OCI-LY1 (cell line): ENCODE data around the gene FBXO41.

Experiments
- H2AFZ ChIP-seq: fragments of 200-600 bp; sonication (generic), shearing (Covaris generic); 2 replicates; pipeline ENCODE4 v1.6.0; 2014; ENCODE audit warnings: antibody characterized with exemption, mild to moderate bottlenecking, low read length
- H3F3A ChIP-seq: fragments of 200-600 bp; sonication (generic), shearing (Covaris generic); 2 replicates; pipeline ENCODE4 v1.6.0; 2014; ENCODE audit warnings: mild to moderate bottlenecking, antibody characterized with exemption, low read length, moderate library complexity; ENCODE audit not compliant: insufficient read depth
- H3K27ac ChIP-seq: fragments of 200-600 bp; sonication (generic); 2 replicates; pipeline ENCODE4 v1.5.1; 2014; ENCODE audit warnings: low read length, mixed run types, mild to moderate bottlenecking, low read depth; ENCODE audit not compliant: poor library complexity, severe bottlenecking
- H3K27me3 ChIP-seq: fragments of 200-600 bp; sonication (generic); 2 replicates; pipeline ENCODE4 v1.6.0; 2014; ENCODE audit warnings: antibody characterized with exemption, mild to moderate bottlenecking, low read length, moderate library complexity; ENCODE audit not compliant: insufficient read depth
- H3K36me3 ChIP-seq: fragments of 200-600 bp; sonication (generic); 2 replicates; pipeline ENCODE4 v1.6.1; 2014; ENCODE audit warnings: mild to moderate bottlenecking, antibody characterized with exemption, low read length, moderate library complexity, mixed read lengths; ENCODE audit not compliant: insufficient read depth
- H3K4me1 ChIP-seq: fragments of 200-600 bp; sonication (generic); 2 replicates; pipeline ENCODE4 v1.5.1; 2014; ENCODE audit warnings: mild to moderate bottlenecking, low read length, moderate library complexity; ENCODE audit not compliant: insufficient read depth, severe bottlenecking
- H3K4me2 ChIP-seq: fragments of 200-600 bp; sonication (generic), shearing (Covaris generic); 2 replicates; pipeline ENCODE4 v1.6.1; 2014; ENCODE audit warnings: low read length
- H3K4me3 ChIP-seq: fragments of 200-600 bp; sonication (generic); 2 replicates; pipeline ENCODE4 v1.5.1; 2014; ENCODE audit warnings: low read length, low read depth, mild to moderate bottlenecking, mixed read lengths; ENCODE audit not compliant: poor library complexity, severe bottlenecking
- H3K79me2 ChIP-seq: fragments of 200-600 bp; shearing (Covaris generic); 2 replicates; pipeline ENCODE4 v1.6.1; 2016; ENCODE audit warnings: mixed run types, low read length, mixed read lengths; ENCODE audit not compliant: insufficient read depth
- H3K9ac ChIP-seq: fragments of 200-600 bp; sonication (generic), shearing (Covaris generic); 2 replicates; pipeline ENCODE4 v1.6.1; 2014; ENCODE audit warnings: mild to moderate bottlenecking, low read length, mixed read lengths
- H3K9me2 ChIP-seq: fragments of 200-600 bp; sonication (generic), shearing (Covaris generic); 2 replicates; pipeline ENCODE4 v1.6.1; 2014; ENCODE audit warnings: low read depth, mild to moderate bottlenecking, low read length, mixed read lengths
- H3K9me3 ChIP-seq: fragments of 200-600 bp; shearing (Covaris generic); 2 replicates; pipeline ENCODE4 v1.6.1; 2014; ENCODE audit warnings: low read length, mixed read lengths
- H4K20me1 ChIP-seq: fragments of 200-600 bp; sonication (generic), shearing (Covaris generic); 2 replicates; pipeline ENCODE4 v1.6.0; 2016; ENCODE audit warnings: mild to moderate bottlenecking, low read length; ENCODE audit not compliant: insufficient read depth
- CTCF ChIP-seq: fragments of 200-600 bp; sonication (generic), shearing (Covaris generic); IDR thresholded peaks from 2 replicates; pipeline ENCODE4 v1.5.1; 2017; ENCODE audit warnings: mild to moderate bottlenecking, antibody characterized with exemption, low read length, moderate library complexity, mixed read lengths
- EZH2 ChIP-seq: fragments of 200-600 bp; sonication (generic), shearing (Covaris generic); IDR thresholded peaks from 2 replicates; pipeline ENCODE4 v1.8.0; 2017; ENCODE audit warnings: borderline replicate concordance, mixed run types, mild to moderate bottlenecking, antibody characterized with exemption, low read length, moderate library complexity, mixed read lengths

The FBXO41 gene

GRCh38 chr2:73253901-73254300 is 30.4 kb downstream of the FBXO41 start:
- H3K9ac ChIP-seq, result no peak overlapping the region
- H4K20me1 ChIP-seq, result no peaks in the 10 kb centered on the region
- peaks cover 7% of the 10 kb centered on the region for H3F3A ChIP-seq
- H2AFZ ChIP-seq, result no peak overlapping the region
- no peaks in the 10 kb centered on the region for H3K9me3 ChIP-seq
- H3K4me2 ChIP-seq, result no peak overlapping the region
- peak overlapping the region; percentile 53 for H3K27ac ChIP-seq
- no peaks in the 10 kb centered on the region for H3K79me2 ChIP-seq
- no peak overlapping the region for H3K4me3 ChIP-seq
- peaks cover 92% of the 10 kb centered on the region for H3K36me3 ChIP-seq
- H3K27me3 ChIP-seq, result no peaks in the 10 kb centered on the region
- H3K4me1 ChIP-seq, result no peaks in the 10 kb centered on the region
- H3K9me2 ChIP-seq, result no peaks in the 10 kb centered on the region
- TF ChIP-seq EZH2 (no peak), CTCF (no peak)

- Histone ChIP-seq H2AFZ (no peak overlapping the region), H3K4me2 (no peak overlapping the region), H3K4me1 (no peaks in the 10 kb centered on the region), H3F3A (peaks cover 7% of the 10 kb centered on the region), H3K27me3 (no peaks in the 10 kb centered on the region), H3K79me2 (no peaks in the 10 kb centered on the region), H3K4me3 (no peak overlapping the region), H3K36me3 (peaks cover 92% of the 10 kb centered on the region), H4K20me1 (no peaks in the 10 kb centered on the region), H3K9me2 (no peaks in the 10 kb centered on the region), H3K9me3 (no peaks in the 10 kb centered on the region), H3K27ac (peak overlapping the region; percentile 53), H3K9ac (no peak overlapping the region)
- TF ChIP-seq CTCF, result no peak
- TF ChIP-seq EZH2, result no peak
These were observed 30.9 kb downstream of the FBXO41 start for GRCh38 chr2:73253400-73253799.

GRCh38 chr2:73252238-73253027 is 31.8 kb downstream of the FBXO41 start:
- Histone ChIP-seq H3K27ac (no peak overlapping the region), H3K4me3 (no peak overlapping the region), H2AFZ (no peak overlapping the region), H4K20me1 (no peaks in the 10 kb centered on the region), H3K9me2 (no peaks in the 10 kb centered on the region), H3K9me3 (no peaks in the 10 kb centered on the region), H3K27me3 (no peaks in the 10 kb centered on the region), H3K4me2 (no peak overlapping the region), H3F3A (peaks cover 7% of the 10 kb centered on the region), H3K36me3 (peaks cover 93% of the 10 kb centered on the region), H3K9ac (no peak overlapping the region), H3K4me1 (no peaks in the 10 kb centered on the region), H3K79me2 (no peaks in the 10 kb centered on the region)
- no peak for TF ChIP-seq EZH2
- TF ChIP-seq CTCF, result no peak
